Psoas muscle (tissue), 8 donors: Measurements from ENCODE around the gene OR13J1. TPM values are rescaled to one million over a fixed set of nuclear protein-coding genes. Genes with fewer than 3 reads are reported as not detected.

Experiments used
- ATAC-seq, 4 donors: fragments of 200-7000 bp; cut with Tn5 transposase; one replicate each; pipeline ENCODE4 v1.9.1; 2020; ENCODE audit warnings: moderate library complexity in 3 of 4, mild to moderate bottlenecking in 2 of 4
- DNase-seq, 2 donors: peaks; one replicate each; pipeline ENCODE4 v3.0.0-alpha.2; 2020
- H3K27ac ChIP-seq: fragments of 200-600 bp; one replicate; pipeline ENCODE4 v1.8.0; 2022
- H3K27me3 ChIP-seq, 3 donors: fragments of 200-600 bp in 1 of 3; one replicate each; pipeline versions ENCODE4 v1.6.1 to v1.8.0; 2013 to 2022; ENCODE audit warnings: low read length in 2 of 3, mild to moderate bottlenecking in 2 of 3, moderate library complexity in 1 of 3; ENCODE audit not compliant: insufficient read depth in 3 of 3
- H3K36me3 ChIP-seq, 2 donors: fragments of 200-600 bp in 1 of 2; one replicate each; pipeline versions ENCODE4 v1.6.1 to v1.8.0; 2013 to 2022; ENCODE audit warnings: low read depth in 1 of 2, mild to moderate bottlenecking in 1 of 2, moderate library complexity in 1 of 2; ENCODE audit not compliant: insufficient read depth in 1 of 2
- H3K4me1 ChIP-seq: fragments of 200-600 bp; one replicate; pipeline ENCODE4 v1.8.0; 2022
- H3K4me3 ChIP-seq: fragments of 200-600 bp; one replicate; pipeline ENCODE4 v1.8.0; 2022; ENCODE audit warnings: mild to moderate bottlenecking
- H3K9me3 ChIP-seq: fragments of 200-600 bp; one replicate; pipeline ENCODE4 v1.8.0; 2022
- CTCF ChIP-seq: fragments of 200-600 bp; IDR thresholded peaks from one replicate; pipeline ENCODE4 v1.8.0; 2022; ENCODE audit warnings: antibody characterized with exemption
- WGBS, 3 donors: extraction: QIAGEN DNeasy Blood & Tissue Kit; methylation state at CpG; one replicate each; pipeline versions ENCODE4 v1.1.6 to v1.1.7; 2013; 5-methylcytosine and 5-hydroxymethylcytosine counted together
- intact Hi-C, 2 donors: fragments of 100-400 bp; cut with DNase I; formaldehyde crosslinking; loops; one replicate each; pipeline versions ENCODE4 v1.11.0 to v1.14.2; 2022
- polyA plus RNA-seq, 3 donors: library from polyadenylated mRNA; stranded (reverse); fragments of 200-250 nt; gene quantifications; one replicate each; pipeline ENCODE4 v1.2.3, GENCODE V29; 2013
- total RNA-seq, 4 donors: library from RNA; stranded (reverse); fragmentation: NEBNext Ultra II Directional in 2 of 4; extraction: Animal tissue kit (Norgen Biotek cat#: 25700) in 2 of 4; gene quantifications; one replicate each; pipeline versions ENCODE4 v1.2.1 to v1.2.4, GENCODE V29; 2021 to 2023
- donor health status: healthy with polysubstance abuse.
- donor health status: DM: no; HTN: no; CAD: no; lungs with moderate emphysema.
- donor health status: Bipolar disorder and iron deficiency.
- donor health status: healthy.
- donor health status: DM: yes; HTN: yes; CAD: no.
- donor health status: DM: no; HTN: no; CAD: no.
- donor health status: DM: no; HTN: no; CAD: no.
- donor health status: DM: yes; HTN: yes; CAD: no.

The OR13J1 gene
- total and polyA plus RNA-seq, 7 donors, result not detected

- TF ChIP-seq CTCF, result no peak
- no peaks in the 10 kb centered on the region for H3K9me3 ChIP-seq
- no peaks in the 10 kb centered on the region for H3K36me3 ChIP-seq
- intact Hi-C loops, result loop anchor here in 1 of 2 donors (5.0 kb wide), 1 partner anchor 41 kb away; no protein-coding TSS in a partner anchor
- peaks cover 28% of the 10 kb centered on the region for H3K4me1 ChIP-seq
- H3K4me3 ChIP-seq, result peak within 1 kb of the TSS; percentile 45
- H3K27ac ChIP-seq, result peak within 1 kb of the TSS; percentile 80
- DNase-seq, result peak; percentile 91 to 94
- ATAC-seq, result peak; percentile 51 to 72 (median 52)
- no peaks in the 10 kb centered on the region for H3K27me3 ChIP-seq
- WGBS, 3 donors, result 31 to 37% (median 35%) methylated on average over 17 to 29 of the region's 30 CpGs
Measured at GRCh38 chr9:35905912-35906679, 35.9 kb upstream of the OR13J1 start, which contains the start of gene HRCT1. Gene HRCT1 (plus strand): TSS chr9:35906202. CDS start chr9:35906288, 86 bp downstream.

GRCh38 chr9:35905051-35905781 is 35.0 kb upstream of the OR13J1 start:
- 53 to 67% (median 57%) methylated on average over 8 of the region's 8 CpGs for WGBS, 3 donors
- intact Hi-C loops, result loop anchor here in 1 of 2 donors (5.0 kb wide), 1 partner anchor 42 kb away; no protein-coding TSS in a partner anchor
- peak overlapping the region; percentile 80 for H3K27ac ChIP-seq
- no peaks in the 10 kb centered on the region for H3K27me3 ChIP-seq
- no peaks in the 10 kb centered on the region for H3K36me3 ChIP-seq
- no peak overlapping the region for H3K4me3 ChIP-seq
- H3K4me1 ChIP-seq, result peaks cover 28% of the 10 kb centered on the region
- DNase-seq, result no peak
- TF ChIP-seq CTCF, result no peak
- no peak for ATAC-seq
- H3K9me3 ChIP-seq, result no peaks in the 10 kb centered on the region

- ATAC-seq (no peak), DNase-seq (no peak)
- H3K9me3 ChIP-seq, result no peaks in the 10 kb centered on the region
- H3K27me3 ChIP-seq, result no peaks in the 10 kb centered on the region
- peaks cover 28% of the 10 kb centered on the region for H3K4me1 ChIP-seq
- 54 to 65% (median 61%) methylated on average over 8 of the region's 8 CpGs for WGBS, 3 donors
- H3K36me3 ChIP-seq, result no peaks in the 10 kb centered on the region
- no peak for TF ChIP-seq CTCF
- no peak overlapping the region for H3K4me3 ChIP-seq
- intact Hi-C loops, result loop anchor here in 1 of 2 donors (5.0 kb wide), 2 partner anchors 52 to 118 kb away; no protein-coding TSS in a partner anchor
- H3K27ac ChIP-seq, result peak overlapping the region; percentile 44
Measured at GRCh38 chr9:35904338-35904737, 34.1 kb upstream of the OR13J1 start.

DNA sequence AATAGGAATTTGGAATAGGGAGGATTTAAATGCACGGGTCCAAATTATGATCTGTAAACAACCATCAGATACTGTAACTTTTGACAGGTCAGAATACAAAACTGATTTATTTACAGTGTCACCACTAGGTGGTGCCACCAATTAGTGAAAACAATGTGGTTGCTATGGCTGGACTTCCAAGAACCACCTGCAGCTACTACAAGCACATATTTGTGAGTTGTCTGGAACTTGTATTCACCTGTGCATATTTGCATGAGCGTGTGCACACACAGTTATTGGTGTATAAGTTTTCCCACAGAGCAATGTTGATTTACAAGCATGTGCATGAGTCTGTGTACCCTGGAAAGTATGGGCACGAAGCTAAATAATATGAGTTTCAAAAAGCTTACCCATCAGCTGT is 32.8 kb upstream of the OR13J1 start:
- H3K27ac ChIP-seq, result no peak overlapping the region
- H3K4me1 ChIP-seq, result peaks cover 23% of the 10 kb centered on the region
- no peaks in the 10 kb centered on the region for H3K27me3 ChIP-seq
- no peaks in the 10 kb centered on the region for H3K9me3 ChIP-seq
- 31 to 33% (median 32%) methylated on average over 3 of the region's 3 CpGs for WGBS, 3 donors
- no peak for DNase-seq
- ATAC-seq, result peak in 1 of 4 donors; percentile 33
- no peak overlapping the region for H3K4me3 ChIP-seq
- no peaks in the 10 kb centered on the region for H3K36me3 ChIP-seq
- intact Hi-C loops, result loop anchor here in 1 of 2 donors (1.0 to 5.0 kb wide), 4 partner anchors 42 to 262 kb away; no protein-coding TSS in a partner anchor
- peak; percentile 80 for TF ChIP-seq CTCF
